Testis (tissue), 2 donors: ENCODE data around the gene RSBN1L.

ENCODE experiments used
- POLR2A ChIP-seq: fragments of 450-650 bp; IDR thresholded peaks from one replicate; pipeline ENCODE4 v1.6.1; 2017; ENCODE audit warnings: antibody characterized with exemption, mild to moderate bottlenecking, moderate library complexity
- TF ChIP-seq, protein P1 (sequence below), 3 experiments: fragments of 450-650 bp in 2 of 3; fragments of 200-600 bp in 1 of 3; sonication (generic) in 1 of 3; IDR thresholded peaks; one replicate each; pipeline ENCODE4 v1.5.1; 2016 to 2019; ENCODE audit warnings: antibody characterized with exemption in 3 of 3, mild to moderate bottlenecking in 2 of 3, moderate library complexity in 1 of 3

DNA sequence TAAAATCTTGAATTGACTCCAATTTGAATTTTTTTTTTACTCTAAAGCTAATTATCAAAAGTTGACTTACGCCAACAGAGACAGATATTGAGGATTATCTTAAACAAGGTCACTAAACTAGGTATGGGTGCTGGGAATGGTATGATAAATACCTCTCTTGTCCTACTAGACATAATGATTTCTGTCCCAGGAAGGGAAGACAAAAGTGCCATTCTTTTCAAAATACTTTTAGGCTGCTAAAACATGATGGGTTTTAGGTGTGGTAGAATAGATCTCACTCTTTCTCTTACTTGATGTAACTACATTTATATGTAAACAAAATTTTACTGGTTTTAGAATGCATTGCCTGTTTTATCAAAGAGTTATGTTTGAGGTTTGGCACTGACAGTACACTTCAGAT lies 86.9 kb downstream of the RSBN1L start:
- no peak for TF ChIP-seq POLR2A
- TF ChIP-seq, protein P1, sequence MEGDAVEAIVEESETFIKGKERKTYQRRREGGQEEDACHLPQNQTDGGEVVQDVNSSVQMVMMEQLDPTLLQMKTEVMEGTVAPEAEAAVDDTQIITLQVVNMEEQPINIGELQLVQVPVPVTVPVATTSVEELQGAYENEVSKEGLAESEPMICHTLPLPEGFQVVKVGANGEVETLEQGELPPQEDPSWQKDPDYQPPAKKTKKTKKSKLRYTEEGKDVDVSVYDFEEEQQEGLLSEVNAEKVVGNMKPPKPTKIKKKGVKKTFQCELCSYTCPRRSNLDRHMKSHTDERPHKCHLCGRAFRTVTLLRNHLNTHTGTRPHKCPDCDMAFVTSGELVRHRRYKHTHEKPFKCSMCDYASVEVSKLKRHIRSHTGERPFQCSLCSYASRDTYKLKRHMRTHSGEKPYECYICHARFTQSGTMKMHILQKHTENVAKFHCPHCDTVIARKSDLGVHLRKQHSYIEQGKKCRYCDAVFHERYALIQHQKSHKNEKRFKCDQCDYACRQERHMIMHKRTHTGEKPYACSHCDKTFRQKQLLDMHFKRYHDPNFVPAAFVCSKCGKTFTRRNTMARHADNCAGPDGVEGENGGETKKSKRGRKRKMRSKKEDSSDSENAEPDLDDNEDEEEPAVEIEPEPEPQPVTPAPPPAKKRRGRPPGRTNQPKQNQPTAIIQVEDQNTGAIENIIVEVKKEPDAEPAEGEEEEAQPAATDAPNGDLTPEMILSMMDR (IDR thresholded peaks at IDR 0.05): no peak
